Mucosa of stomach (tissue), 1 donor: ENCODE results near the gene DCLK1.

ENCODE experiments used
- H3K27me3 ChIP-seq: one replicate; pipeline ENCODE4 v1.7.0; 2013; ENCODE audit warnings: mild to moderate bottlenecking, low read length; ENCODE audit not compliant: control insufficient read depth, insufficient read depth
- H3K36me3 ChIP-seq: one replicate; pipeline ENCODE4 v1.7.0; 2013; ENCODE audit warnings: low read length; ENCODE audit not compliant: control insufficient read depth, insufficient read depth
- H3K4me1 ChIP-seq: one replicate; pipeline ENCODE4 v1.7.0; 2013; ENCODE audit warnings: mild to moderate bottlenecking, low read length; ENCODE audit not compliant: control insufficient read depth, insufficient read depth
- H3K4me3 ChIP-seq: one replicate; pipeline ENCODE4 v1.7.0; 2013; ENCODE audit warnings: low read length
- H3K9ac ChIP-seq: one replicate; pipeline ENCODE4 v1.7.0; 2013; ENCODE audit warnings: mild to moderate bottlenecking, low read length, moderate library complexity
- H3K9me3 ChIP-seq: one replicate; pipeline ENCODE4 v1.7.0; 2013; ENCODE audit warnings: mild to moderate bottlenecking, low read length, moderate library complexity; ENCODE audit not compliant: control insufficient read depth
- donor health status: Pancreatic carcinoma.

DCLK1 gene

GRCh38 chr13:35767256-35767976 lies 363.8 kb downstream of the DCLK1 start:
- no peaks in the 10 kb centered on the region for H3K36me3 ChIP-seq
- no peak overlapping the region for H3K9ac ChIP-seq
- no peak overlapping the region for H3K4me3 ChIP-seq
- no peaks in the 10 kb centered on the region for H3K9me3 ChIP-seq
- no peaks in the 10 kb centered on the region for H3K4me1 ChIP-seq
- no peaks in the 10 kb centered on the region for H3K27me3 ChIP-seq

GRCh38 chr13:35766663-35767062 lies 364.5 kb downstream of the DCLK1 start:
- no peak overlapping the region for H3K4me3 ChIP-seq
- H3K27me3 ChIP-seq: no peaks in the 10 kb centered on the region
- H3K36me3 ChIP-seq: no peaks in the 10 kb centered on the region
- no peaks in the 10 kb centered on the region for H3K9me3 ChIP-seq
- H3K9ac ChIP-seq: no peak overlapping the region
- no peaks in the 10 kb centered on the region for H3K4me1 ChIP-seq

- Histone ChIP-seq H3K9me3 (no peaks in the 10 kb centered on the region), H3K4me1 (no peaks in the 10 kb centered on the region), H3K27me3 (no peaks in the 10 kb centered on the region), H3K9ac (no peak overlapping the region), H3K4me3 (no peak overlapping the region), H3K36me3 (no peaks in the 10 kb centered on the region)
These were observed 365.2 kb downstream of the DCLK1 start for GRCh38 chr13:35765941-35766340.

- no peaks in the 10 kb centered on the region for H3K4me1 ChIP-seq
- no peak overlapping the region for H3K4me3 ChIP-seq
- no peaks in the 10 kb centered on the region for H3K9me3 ChIP-seq
- H3K27me3 ChIP-seq: no peaks in the 10 kb centered on the region
- no peaks in the 10 kb centered on the region for H3K36me3 ChIP-seq
- H3K9ac ChIP-seq: no peak overlapping the region
These were observed 365.8 kb downstream of the DCLK1 start for GRCh38 chr13:35765366-35765765.

GRCh38 chr13:35764326-35765015 lies 366.7 kb downstream of the DCLK1 start:
- no peaks in the 10 kb centered on the region for H3K27me3 ChIP-seq
- no peaks in the 10 kb centered on the region for H3K4me1 ChIP-seq
- no peak overlapping the region for H3K9ac ChIP-seq
- no peaks in the 10 kb centered on the region for H3K9me3 ChIP-seq
- H3K36me3 ChIP-seq: no peaks in the 10 kb centered on the region
- no peak overlapping the region for H3K4me3 ChIP-seq

GRCh38 chr13:35763782-35764123 lies 367.4 kb downstream of the DCLK1 start:
- Histone ChIP-seq H3K36me3 (no peaks in the 10 kb centered on the region), H3K27me3 (no peaks in the 10 kb centered on the region), H3K9me3 (no peaks in the 10 kb centered on the region), H3K4me3 (no peak overlapping the region), H3K9ac (no peak overlapping the region), H3K4me1 (no peaks in the 10 kb centered on the region)

GRCh38 chr13:35763060-35763781 lies 368.0 kb downstream of the DCLK1 start:
- H3K36me3 ChIP-seq: no peaks in the 10 kb centered on the region
- H3K4me3 ChIP-seq: no peak overlapping the region
- H3K9me3 ChIP-seq: no peaks in the 10 kb centered on the region
- no peaks in the 10 kb centered on the region for H3K27me3 ChIP-seq
- no peaks in the 10 kb centered on the region for H3K4me1 ChIP-seq
- no peak overlapping the region for H3K9ac ChIP-seq

GRCh38 chr13:35761440-35762252 lies 369.5 kb downstream of the DCLK1 start:
- Histone ChIP-seq H3K4me3 (no peak overlapping the region), H3K36me3 (no peaks in the 10 kb centered on the region), H3K9ac (no peak overlapping the region), H3K9me3 (no peaks in the 10 kb centered on the region), H3K4me1 (no peaks in the 10 kb centered on the region), H3K27me3 (no peaks in the 10 kb centered on the region)

- H3K9ac ChIP-seq: no peak overlapping the region
- no peaks in the 10 kb centered on the region for H3K36me3 ChIP-seq
- H3K27me3 ChIP-seq: no peaks in the 10 kb centered on the region
- no peaks in the 10 kb centered on the region for H3K4me1 ChIP-seq
- no peak overlapping the region for H3K4me3 ChIP-seq
- H3K9me3 ChIP-seq: no peaks in the 10 kb centered on the region
These were observed 370.4 kb downstream of the DCLK1 start for GRCh38 chr13:35760735-35761281.

- Histone ChIP-seq H3K4me1 (no peaks in the 10 kb centered on the region), H3K9ac (no peak overlapping the region), H3K4me3 (no peak overlapping the region), H3K27me3 (no peaks in the 10 kb centered on the region), H3K9me3 (no peaks in the 10 kb centered on the region), H3K36me3 (no peaks in the 10 kb centered on the region)
These were observed 383.6 kb downstream of the DCLK1 start for GRCh38 chr13:35747594-35747993.

- Histone ChIP-seq H3K9ac (no peak overlapping the region), H3K27me3 (no peaks in the 10 kb centered on the region), H3K4me1 (no peaks in the 10 kb centered on the region), H3K36me3 (no peaks in the 10 kb centered on the region), H3K4me3 (no peak overlapping the region), H3K9me3 (no peaks in the 10 kb centered on the region)
These were observed 386.5 kb downstream of the DCLK1 start for GRCh38 chr13:35744566-35745178.
